HG03469 (cell line): Measurements from ENCODE around the gene CMSS1.

Source experiments
- ATAC-seq: cut with Tn5 transposase; IDR thresholded peaks from one replicate; pipeline ENCODE4 v1.9.1; 2021; ENCODE audit warnings: mild to moderate bottlenecking, moderate library complexity, moderate number of reproducible peaks; ENCODE audit not compliant: unreplicated experiment

Gene CMSS1

DNA sequence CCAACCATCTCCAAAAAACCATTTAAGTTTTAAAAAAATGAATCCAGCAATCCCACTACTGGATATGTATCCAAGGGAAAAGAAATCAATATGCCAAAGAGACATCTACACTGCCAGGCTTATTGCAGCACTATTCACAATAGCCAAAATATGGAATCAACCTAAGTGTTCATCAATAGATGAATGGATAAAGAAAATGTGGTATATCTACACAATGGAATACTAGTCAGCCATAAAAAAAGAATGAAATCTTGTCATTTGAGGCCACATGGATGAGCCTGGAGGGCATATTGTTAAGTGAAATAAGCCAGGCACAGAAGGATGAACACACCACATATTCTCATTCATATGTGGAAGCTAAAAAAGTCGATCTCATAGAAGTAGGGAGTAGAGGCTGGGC lies 160.6 kb downstream of the CMSS1 start:
- no peak for ATAC-seq

GRCh38 chr3:99980606-99981005 lies 162.9 kb downstream of the CMSS1 start:
- no peak for ATAC-seq

DNA sequence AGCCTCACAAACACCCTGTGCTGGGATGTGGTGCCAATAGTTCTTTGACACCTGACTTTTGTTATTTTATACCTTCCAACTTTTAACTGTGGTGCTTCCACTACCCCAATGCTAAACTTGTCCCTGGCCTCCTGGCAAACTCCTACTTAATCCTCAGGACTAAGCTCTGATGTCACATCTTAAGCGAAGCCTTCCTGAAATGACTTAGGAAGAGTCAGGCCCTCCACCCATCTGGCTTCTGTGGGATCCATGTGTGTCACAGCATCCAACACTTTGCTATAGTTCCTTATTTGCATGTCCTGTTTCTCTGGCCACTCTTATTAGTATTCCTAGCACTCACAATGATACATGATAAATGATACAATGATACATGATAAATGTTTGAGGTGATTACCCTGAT lies 163.5 kb downstream of the CMSS1 start:
- ATAC-seq = no peak

- no peak for ATAC-seq
Measured at GRCh38 chr3:99982650-99983049, 165.0 kb downstream of the CMSS1 start.

GRCh38 chr3:99984139-99984538 lies 166.5 kb downstream of the CMSS1 start:
- ATAC-seq = no peak

DNA sequence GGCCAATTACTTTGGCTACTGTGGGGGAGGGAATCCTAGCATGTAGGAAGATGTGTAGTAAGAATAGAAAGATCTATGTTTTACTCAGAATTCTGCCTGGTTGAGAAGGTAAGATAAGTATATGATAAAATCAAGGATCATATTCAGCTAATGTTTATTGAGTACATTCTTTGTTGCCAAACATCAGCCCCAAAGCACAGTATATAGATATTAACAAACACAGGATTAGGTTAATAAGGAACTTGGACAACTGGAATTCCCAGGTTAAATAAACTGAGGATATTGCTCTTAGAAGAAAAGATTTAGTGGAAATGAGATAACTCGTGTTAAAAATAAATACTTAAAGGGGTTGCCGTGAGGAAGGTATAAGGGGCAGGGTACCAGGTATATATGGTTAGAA lies 167.0 kb downstream of the CMSS1 start:
- no peak for ATAC-seq

GRCh38 chr3:99990179-99990578 lies 172.5 kb downstream of the CMSS1 start:
- no peak for ATAC-seq

DNA sequence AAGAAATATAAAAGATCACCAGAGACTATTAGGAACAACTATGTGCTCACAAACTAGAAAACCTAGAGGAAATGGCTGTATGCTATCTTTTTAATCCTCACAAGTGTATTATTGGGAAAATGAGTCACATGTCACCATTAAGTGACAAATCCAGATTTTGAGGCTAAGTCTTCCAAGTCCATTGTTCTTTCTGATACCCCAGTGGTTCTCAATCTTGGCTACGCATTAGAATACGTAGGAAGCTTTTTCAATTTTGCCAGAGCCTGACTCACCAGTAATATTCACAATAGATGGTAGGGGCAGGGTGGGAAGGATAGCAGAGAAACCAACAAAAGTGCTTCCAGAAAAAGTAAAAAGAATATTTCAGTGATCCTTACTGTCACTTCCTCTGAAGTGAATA lies 179.6 kb downstream of the CMSS1 start:
- no peak for ATAC-seq

- ATAC-seq = no peak
Measured at GRCh38 chr3:99999536-99999935, 181.9 kb downstream of the CMSS1 start.

DNA sequence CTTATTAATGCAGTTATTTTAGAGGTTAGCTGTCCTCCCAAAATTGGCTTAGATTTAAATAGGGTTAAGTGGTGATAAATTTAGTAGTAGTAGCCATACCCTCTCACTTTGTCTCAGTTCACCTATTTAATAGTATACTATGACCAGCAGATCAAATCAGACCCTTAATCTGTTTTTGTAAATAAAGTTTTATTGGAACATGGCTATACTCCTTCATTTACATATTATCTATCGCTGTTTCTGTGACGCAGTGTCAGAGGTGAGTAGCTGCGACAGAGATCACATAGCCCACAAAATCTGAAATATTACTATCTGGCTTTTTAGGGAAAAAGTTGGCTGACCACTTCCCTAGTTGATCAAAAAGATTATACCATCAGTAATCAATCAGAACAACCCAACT lies 183.4 kb downstream of the CMSS1 start:
- no peak for ATAC-seq

DNA sequence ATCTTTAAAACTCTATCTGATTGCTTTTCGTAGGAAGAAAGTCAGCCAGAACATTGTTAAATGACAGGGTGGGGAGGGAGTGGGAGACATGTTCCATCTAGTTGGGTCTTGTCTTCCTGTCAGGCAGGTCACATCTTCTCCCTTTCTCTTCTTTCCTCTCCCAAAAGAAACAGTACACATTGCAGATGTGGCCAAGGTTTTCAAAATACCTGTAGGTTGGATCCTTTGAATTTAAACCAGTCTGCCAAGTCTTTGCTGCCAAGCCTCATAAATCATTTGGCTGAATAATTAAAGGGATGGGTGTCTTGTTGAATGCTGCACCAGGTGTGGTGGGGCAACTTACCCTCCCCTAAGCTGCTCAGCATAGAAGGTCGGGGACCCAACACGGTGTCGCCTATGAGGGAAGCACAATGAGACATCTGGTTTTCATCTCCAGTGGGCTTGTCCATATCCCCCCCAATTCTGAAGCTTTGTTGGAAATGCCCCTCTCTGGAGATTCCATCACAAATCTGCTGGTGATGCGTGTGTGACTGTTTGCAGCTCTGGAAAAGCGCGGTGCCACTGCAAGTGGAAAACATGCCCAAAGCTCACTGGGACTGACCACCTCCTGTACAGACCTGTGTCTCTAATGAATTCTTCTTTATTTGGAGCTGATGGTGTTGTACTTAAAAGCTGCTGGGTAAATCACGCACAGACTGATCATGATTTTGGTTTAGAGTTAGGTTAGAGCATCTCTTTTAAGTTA lies 184.0 kb downstream of the CMSS1 start:
- ATAC-seq = no peak

- no peak for ATAC-seq
Measured at GRCh38 chr3:100002599-100003350, 185.1 kb downstream of the CMSS1 start.

GRCh38 chr3:100003609-100004503 lies 186.2 kb downstream of the CMSS1 start:
- no peak for ATAC-seq

GRCh38 chr3:100004931-100005330 lies 187.3 kb downstream of the CMSS1 start:
- no peak for ATAC-seq

DNA sequence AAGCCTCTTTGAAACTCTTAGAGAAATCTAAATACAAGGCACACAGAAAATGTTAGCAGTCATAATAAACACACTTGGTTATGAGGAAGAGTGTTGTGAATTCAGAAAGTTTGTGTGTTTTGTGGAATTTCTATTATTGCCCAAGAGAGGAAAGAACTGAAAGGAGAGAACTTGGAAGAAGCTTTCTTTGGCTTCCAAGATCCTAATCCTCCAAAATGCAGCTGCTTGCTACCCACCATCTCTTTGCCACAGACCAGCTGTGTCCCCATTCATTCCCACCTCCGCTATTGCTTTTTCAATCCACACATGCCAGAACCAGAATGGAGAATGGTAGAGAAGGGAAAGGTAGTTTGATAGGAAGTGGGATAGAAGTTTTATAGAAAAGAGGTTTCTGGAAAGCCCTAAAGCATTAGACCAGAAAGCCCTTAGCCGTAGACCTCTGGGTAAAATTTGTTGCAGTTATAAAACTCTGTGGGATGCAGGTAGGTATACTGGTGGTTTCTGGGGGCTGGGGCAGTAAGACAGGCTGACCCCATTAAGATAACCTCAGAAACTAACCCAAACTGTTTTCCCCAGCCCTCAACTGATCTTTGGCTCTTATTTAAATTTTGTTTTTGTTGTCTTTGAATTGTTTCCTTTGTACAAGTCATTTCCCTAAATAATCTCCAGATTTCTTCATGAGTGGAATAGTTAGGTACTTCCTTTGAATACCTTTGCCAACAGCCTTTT lies 188.2 kb downstream of the CMSS1 start:
- no peak for ATAC-seq

- ATAC-seq = no peak
Measured at GRCh38 chr3:100006570-100007271, 189.1 kb downstream of the CMSS1 start.

DNA sequence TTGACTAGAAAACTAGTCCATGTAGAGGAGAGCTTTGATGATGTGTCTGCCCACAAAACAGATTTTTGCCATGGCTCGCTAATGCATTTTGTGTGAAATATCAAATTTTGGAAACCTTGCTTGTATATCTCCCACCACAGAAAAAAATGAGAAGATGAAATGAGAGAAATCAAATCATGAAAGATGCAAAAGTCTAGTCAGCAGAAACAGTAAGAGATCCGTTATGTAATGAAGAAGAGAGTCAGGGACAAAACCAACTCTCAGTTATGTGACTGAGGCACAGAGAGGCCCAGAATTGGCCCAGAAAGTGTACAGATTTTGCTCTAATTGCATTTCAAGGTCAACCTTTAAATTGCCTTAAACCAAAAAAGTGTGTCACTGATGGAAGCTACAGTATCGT lies 189.7 kb downstream of the CMSS1 start:
- ATAC-seq = no peak

- ATAC-seq = no peak
Measured at GRCh38 chr3:100008081-100008698, 190.5 kb downstream of the CMSS1 start.

DNA sequence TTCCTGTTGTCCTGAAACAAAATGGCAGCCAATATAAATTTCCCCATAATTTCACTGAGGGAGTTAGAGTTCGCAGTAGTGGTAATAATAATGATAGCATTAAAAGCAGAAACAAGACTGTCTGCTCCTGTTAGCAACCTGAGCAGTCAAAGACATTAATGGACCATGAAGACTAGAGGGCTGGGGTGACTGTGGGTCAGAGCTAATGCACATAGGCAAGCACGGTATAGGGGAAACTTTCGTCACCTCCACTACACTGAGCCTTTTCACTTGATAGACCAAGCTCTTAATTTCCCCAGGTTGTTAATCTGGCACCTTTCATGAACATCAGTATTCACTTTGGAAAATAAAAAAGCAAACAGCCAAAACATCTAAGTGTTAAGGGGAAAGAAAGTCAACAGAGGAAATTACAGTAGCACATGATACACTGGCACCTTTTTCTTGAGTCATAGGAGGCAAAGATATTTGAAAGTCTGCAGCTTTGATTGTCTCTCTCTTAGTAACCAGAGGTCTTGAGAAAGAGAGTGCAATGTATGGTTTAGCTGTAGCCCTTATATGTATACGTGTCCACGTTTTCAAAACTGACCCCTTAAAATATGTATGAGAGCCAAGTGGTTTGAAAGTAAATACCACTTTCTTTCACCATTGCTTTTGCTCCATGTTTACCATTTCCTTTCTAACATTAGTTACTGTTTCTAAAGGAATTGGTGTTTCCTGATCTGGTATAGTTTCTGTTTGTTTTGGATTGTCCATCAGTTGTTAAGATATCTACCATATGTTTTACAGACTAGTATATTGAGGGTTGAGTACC lies 191.8 kb downstream of the CMSS1 start:
- ATAC-seq = no peak
